Type B pancreatic cell (in vitro differentiated cells): Measurements from ENCODE around the gene NOC2L. TPM values are rescaled to one million over a fixed set of nuclear protein-coding genes. Genes with fewer than 3 reads are reported as not detected.

Experiments
- DNase-seq: peaks from one replicate; pipeline ENCODE4 v3.0.0; 2021; ENCODE audit warnings: mixed read lengths; ENCODE audit not compliant: unreplicated experiment; ENCODE audit errors: extremely low spot score
- H3K27ac Mint-ChIP-seq: 2 replicates; pipeline ENCODE4 v1.8.0; 2021; ENCODE audit warnings: mild to moderate bottlenecking, mixed read lengths
- H3K27me3 Mint-ChIP-seq: 2 replicates; pipeline ENCODE4 v1.8.0; 2021; ENCODE audit warnings: mixed read lengths
- H3K36me3 Mint-ChIP-seq: 2 replicates; pipeline ENCODE4 v1.8.0; 2021; ENCODE audit warnings: mixed read lengths
- H3K4me1 Mint-ChIP-seq: one replicate; pipeline ENCODE4 v1.8.0; 2021; ENCODE audit warnings: mixed read lengths; ENCODE audit not compliant: unreplicated experiment
- H3K4me3 Mint-ChIP-seq: 2 replicates; pipeline ENCODE4 v1.8.0; 2021; ENCODE audit warnings: mild to moderate bottlenecking, mixed read lengths
- H3K9me3 Mint-ChIP-seq: 2 replicates; pipeline ENCODE4 v1.8.0; 2021; ENCODE audit warnings: mixed read lengths
- total RNA-seq: library from RNA; stranded (reverse); gene quantifications from 2 replicates; pipeline ENCODE4 v1.2.1, GENCODE V29; 2021; ENCODE audit warnings: low replicate concordance
- TF ChIP-seq, protein P1 (sequence below): fragments of 200-600 bp; sonication (generic); conservative IDR thresholded peaks from 2 replicates; pipeline ENCODE4 v1.5.0; 2021; ENCODE audit warnings: antibody characterized with exemption, mild to moderate bottlenecking

NOC2L gene
- total RNA-seq, 1 donor from 2014 or later, result 87.2 TPM

GRCh38 chr1:923991-924655 lies 34.9 kb downstream of the NOC2L start:
- H3K36me3 Mint-ChIP-seq, result peaks cover 7% of the 10 kb centered on the region
- DNase-seq, result no peak
- H3K4me3 Mint-ChIP-seq, result no peak overlapping the region
- TF ChIP-seq, protein P1, sequence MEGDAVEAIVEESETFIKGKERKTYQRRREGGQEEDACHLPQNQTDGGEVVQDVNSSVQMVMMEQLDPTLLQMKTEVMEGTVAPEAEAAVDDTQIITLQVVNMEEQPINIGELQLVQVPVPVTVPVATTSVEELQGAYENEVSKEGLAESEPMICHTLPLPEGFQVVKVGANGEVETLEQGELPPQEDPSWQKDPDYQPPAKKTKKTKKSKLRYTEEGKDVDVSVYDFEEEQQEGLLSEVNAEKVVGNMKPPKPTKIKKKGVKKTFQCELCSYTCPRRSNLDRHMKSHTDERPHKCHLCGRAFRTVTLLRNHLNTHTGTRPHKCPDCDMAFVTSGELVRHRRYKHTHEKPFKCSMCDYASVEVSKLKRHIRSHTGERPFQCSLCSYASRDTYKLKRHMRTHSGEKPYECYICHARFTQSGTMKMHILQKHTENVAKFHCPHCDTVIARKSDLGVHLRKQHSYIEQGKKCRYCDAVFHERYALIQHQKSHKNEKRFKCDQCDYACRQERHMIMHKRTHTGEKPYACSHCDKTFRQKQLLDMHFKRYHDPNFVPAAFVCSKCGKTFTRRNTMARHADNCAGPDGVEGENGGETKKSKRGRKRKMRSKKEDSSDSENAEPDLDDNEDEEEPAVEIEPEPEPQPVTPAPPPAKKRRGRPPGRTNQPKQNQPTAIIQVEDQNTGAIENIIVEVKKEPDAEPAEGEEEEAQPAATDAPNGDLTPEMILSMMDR, result no peak
- peaks cover 18% of the 10 kb centered on the region for H3K4me1 Mint-ChIP-seq
- H3K27me3 Mint-ChIP-seq, result peaks cover 46% of the 10 kb centered on the region
- no peaks in the 10 kb centered on the region for H3K9me3 Mint-ChIP-seq
- no peak overlapping the region for H3K27ac Mint-ChIP-seq

GRCh38 chr1:923131-923990 lies 35.7 kb downstream of the NOC2L start, which contains the start of gene SAMD11:
Gene SAMD11, plus strand, starts transcription at chr1:923923. Its CDS starts 509 bp downstream, at chr1:924432.
- H3K4me3 Mint-ChIP-seq, result peak within 1 kb of the TSS; percentile 88
- H3K27ac Mint-ChIP-seq, result peak within 1 kb of the TSS; percentile 56
- TF ChIP-seq, protein P1, result no peak
- peaks cover 7% of the 10 kb centered on the region for H3K36me3 Mint-ChIP-seq
- DNase-seq, result peak; percentile 89
- H3K4me1 Mint-ChIP-seq, result peaks cover 18% of the 10 kb centered on the region
- peaks cover 47% of the 10 kb centered on the region for H3K27me3 Mint-ChIP-seq
- H3K9me3 Mint-ChIP-seq, result no peaks in the 10 kb centered on the region

DNA sequence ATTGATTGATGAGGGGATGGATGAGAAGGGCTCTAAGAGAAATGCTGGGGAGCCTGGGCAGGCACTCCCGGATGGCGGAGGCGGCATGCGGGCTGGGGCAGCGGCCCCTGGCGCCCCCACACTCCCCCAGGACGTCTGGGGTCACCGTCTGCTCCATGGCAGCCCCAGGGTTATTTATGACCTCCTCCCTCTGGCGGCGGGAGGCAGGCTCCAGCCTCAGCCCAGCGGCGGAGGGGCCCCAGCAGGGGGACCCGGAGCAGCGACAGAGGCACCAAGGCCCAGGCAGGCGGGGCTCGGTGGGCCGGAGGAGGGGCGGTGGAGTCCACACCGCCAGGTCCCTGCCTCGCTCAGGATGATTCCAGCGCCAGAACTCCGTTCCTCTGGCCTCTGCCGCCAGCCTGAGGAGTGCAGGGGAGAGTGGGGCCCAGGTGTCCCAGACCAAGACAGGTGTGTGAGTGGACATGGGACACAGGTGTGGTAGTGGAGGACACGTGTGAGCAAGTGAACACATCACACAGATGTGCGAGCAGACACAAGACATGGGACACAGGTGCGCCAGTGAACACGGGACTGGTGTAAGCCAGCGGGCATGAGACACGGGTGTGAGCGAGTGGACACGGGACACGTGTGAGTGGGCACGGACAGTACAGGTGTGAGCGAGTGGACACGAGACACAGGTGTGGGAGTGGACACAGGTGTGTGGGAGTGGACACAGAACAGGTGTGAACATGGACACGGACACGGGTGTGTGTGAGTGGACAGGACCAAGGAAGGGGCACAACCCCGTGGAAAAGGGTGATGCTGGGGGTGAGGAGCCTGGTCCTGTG lies 37.8 kb downstream of the NOC2L start:
- H3K36me3 Mint-ChIP-seq, result peaks cover 4% of the 10 kb centered on the region
- no peak for DNase-seq
- H3K27me3 Mint-ChIP-seq, result peaks cover 47% of the 10 kb centered on the region
- TF ChIP-seq, protein P1, result peak; percentile 68
- H3K4me1 Mint-ChIP-seq, result peaks cover 25% of the 10 kb centered on the region
- peak overlapping the region; percentile 65 for H3K27ac Mint-ChIP-seq
- peak overlapping the region; percentile 78 for H3K4me3 Mint-ChIP-seq
- H3K9me3 Mint-ChIP-seq, result no peaks in the 10 kb centered on the region

- no peak for DNase-seq
- TF ChIP-seq, protein P1, result no peak
- H3K4me3 Mint-ChIP-seq, result peak overlapping the region; percentile 74
- H3K36me3 Mint-ChIP-seq, result peaks cover 4% of the 10 kb centered on the region
- H3K27ac Mint-ChIP-seq, result peak overlapping the region; percentile 65
- peaks cover 41% of the 10 kb centered on the region for H3K27me3 Mint-ChIP-seq
- H3K4me1 Mint-ChIP-seq, result peaks cover 25% of the 10 kb centered on the region
- no peaks in the 10 kb centered on the region for H3K9me3 Mint-ChIP-seq
Observed at GRCh38 chr1:920521-920920, 38.5 kb downstream of the NOC2L start.

GRCh38 chr1:920010-920409 lies 39.0 kb downstream of the NOC2L start:
- TF ChIP-seq, protein P1, result no peak
- no peaks in the 10 kb centered on the region for H3K9me3 Mint-ChIP-seq
- peaks cover 44% of the 10 kb centered on the region for H3K27me3 Mint-ChIP-seq
- no peak for DNase-seq
- peaks cover 25% of the 10 kb centered on the region for H3K4me1 Mint-ChIP-seq
- H3K36me3 Mint-ChIP-seq, result peaks cover 4% of the 10 kb centered on the region
- no peak overlapping the region for H3K4me3 Mint-ChIP-seq
- H3K27ac Mint-ChIP-seq, result no peak overlapping the region
